IPS-20b (cell line): ENCODE results near the gene SMIM10L2A.

Experiments used
- H3K27ac ChIP-seq: one replicate; pipeline ENCODE4 v1.5.1; 2013; ENCODE audit warnings: low read length
- H3K27me3 ChIP-seq: 2 replicates; pipeline ENCODE4 v1.6.1; 2013; ENCODE audit warnings: mild to moderate bottlenecking, low read length, inconsistent platforms; ENCODE audit not compliant: insufficient read depth
- H3K36me3 ChIP-seq: 2 replicates; pipeline ENCODE4 v1.6.1; 2013; ENCODE audit warnings: low read depth, mild to moderate bottlenecking, inconsistent platforms, low read length, moderate library complexity; ENCODE audit not compliant: insufficient read depth
- H3K4me1 ChIP-seq: 2 replicates; pipeline ENCODE4 v1.6.1; 2013; ENCODE audit warnings: mild to moderate bottlenecking, control low read depth, inconsistent platforms, low read length, moderate library complexity; ENCODE audit not compliant: insufficient read depth
- H3K4me3 ChIP-seq: 2 replicates; pipeline ENCODE4 v1.5.1; 2013; ENCODE audit warnings: mild to moderate bottlenecking, low read length, inconsistent platforms
- H3K9ac ChIP-seq: 2 replicates; pipeline ENCODE4 v1.6.1; 2013; ENCODE audit warnings: low read depth, mild to moderate bottlenecking, inconsistent platforms, low read length, moderate library complexity
- H3K9me3 ChIP-seq: 2 replicates; pipeline ENCODE4 v1.6.1; 2013; ENCODE audit warnings: mild to moderate bottlenecking, low read depth, low read length, inconsistent platforms; ENCODE audit not compliant: insufficient read depth

The SMIM10L2A gene

DNA sequence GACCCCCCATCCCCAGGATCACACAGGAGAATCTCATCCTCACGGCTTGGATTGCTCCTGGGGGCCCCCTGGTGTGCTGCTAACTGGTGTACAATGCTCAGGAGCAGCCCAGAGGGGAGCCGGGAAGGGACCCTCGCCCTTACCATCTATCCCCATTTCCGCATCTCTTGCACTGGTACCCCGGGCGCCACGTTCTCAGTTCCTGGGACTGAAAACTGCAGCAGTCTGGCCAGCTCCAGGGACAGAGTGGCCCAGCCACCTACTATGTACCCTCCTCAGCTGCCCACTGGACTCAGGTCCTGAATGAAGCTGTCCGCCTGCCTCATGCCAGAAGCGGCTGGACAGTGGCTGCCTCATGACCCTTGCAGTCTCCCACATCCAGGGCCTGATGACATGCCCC, 2.7 kb downstream of the SMIM10L2A start:
- Histone ChIP-seq H3K4me1 (no peaks in the 10 kb centered on the region), H3K9ac (no peak overlapping the region), H3K36me3 (no peaks in the 10 kb centered on the region), H3K4me3 (no peak overlapping the region), H3K27ac (no peak overlapping the region), H3K27me3 (no peaks in the 10 kb centered on the region), H3K9me3 (no peaks in the 10 kb centered on the region)

GRCh38 chrX:135425026-135425965, 3.6 kb downstream of the SMIM10L2A start:
- Histone ChIP-seq H3K9me3 (no peaks in the 10 kb centered on the region), H3K9ac (no peak overlapping the region), H3K4me3 (no peak overlapping the region), H3K4me1 (no peaks in the 10 kb centered on the region), H3K36me3 (no peaks in the 10 kb centered on the region), H3K27me3 (no peaks in the 10 kb centered on the region), H3K27ac (no peak overlapping the region)

DNA sequence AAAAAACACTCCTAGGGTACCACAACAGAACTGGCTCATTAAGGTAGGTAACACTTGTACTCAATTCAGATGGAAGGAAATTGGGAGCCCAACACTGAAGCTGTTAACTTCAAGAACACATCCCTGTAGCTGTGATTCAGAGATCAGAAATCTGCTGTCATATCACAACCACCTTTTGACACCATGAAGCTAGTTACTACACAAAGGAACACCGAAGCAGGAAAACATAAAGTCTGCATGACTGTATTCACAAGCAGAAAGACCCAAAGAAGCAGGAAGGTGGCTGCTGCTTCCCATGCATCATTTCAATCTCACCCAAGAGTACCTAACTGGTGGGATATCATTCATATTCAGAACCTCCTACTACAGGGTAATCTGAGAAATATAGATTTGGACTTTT, 7.7 kb downstream of the SMIM10L2A start:
- H3K4me1 ChIP-seq = no peaks in the 10 kb centered on the region
- no peak overlapping the region for H3K4me3 ChIP-seq
- no peaks in the 10 kb centered on the region for H3K27me3 ChIP-seq
- H3K27ac ChIP-seq = no peak overlapping the region
- no peaks in the 10 kb centered on the region for H3K36me3 ChIP-seq
- H3K9ac ChIP-seq = no peak overlapping the region
- H3K9me3 ChIP-seq = no peaks in the 10 kb centered on the region

- Histone ChIP-seq H3K36me3 (no peaks in the 10 kb centered on the region), H3K27me3 (no peaks in the 10 kb centered on the region), H3K4me1 (no peaks in the 10 kb centered on the region), H3K4me3 (no peak overlapping the region), H3K27ac (no peak overlapping the region), H3K9ac (no peak overlapping the region), H3K9me3 (no peaks in the 10 kb centered on the region)
These were observed 10.1 kb downstream of the SMIM10L2A start for GRCh38 chrX:135431886-135432285.

DNA sequence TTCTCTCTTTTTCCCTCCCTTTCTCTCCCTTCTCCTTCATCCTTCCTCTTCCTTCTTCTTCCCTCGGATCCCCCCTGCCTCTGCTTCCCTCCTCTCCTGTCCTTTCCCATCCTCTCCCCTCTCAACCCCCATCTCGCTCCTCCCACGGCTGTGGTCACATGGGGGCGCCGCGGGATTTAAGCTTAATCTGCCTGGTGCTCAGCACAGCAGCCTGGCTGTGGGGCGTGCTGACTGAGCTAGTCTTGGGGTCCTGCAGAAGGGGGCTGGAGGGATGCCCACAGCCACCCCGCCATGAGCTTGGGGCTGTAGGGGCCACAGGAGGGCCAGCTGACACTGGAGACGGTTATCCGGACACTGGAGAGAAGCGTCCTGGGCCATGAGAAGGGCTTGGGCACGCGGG, 10.7 kb downstream of the SMIM10L2A start:
- no peak overlapping the region for H3K9ac ChIP-seq
- no peak overlapping the region for H3K4me3 ChIP-seq
- no peak overlapping the region for H3K27ac ChIP-seq
- H3K4me1 ChIP-seq = no peaks in the 10 kb centered on the region
- no peaks in the 10 kb centered on the region for H3K9me3 ChIP-seq
- H3K27me3 ChIP-seq = no peaks in the 10 kb centered on the region
- no peaks in the 10 kb centered on the region for H3K36me3 ChIP-seq

GRCh38 chrX:135432881-135433521, 11.3 kb downstream of the SMIM10L2A start:
- no peaks in the 10 kb centered on the region for H3K4me1 ChIP-seq
- no peak overlapping the region for H3K4me3 ChIP-seq
- no peaks in the 10 kb centered on the region for H3K27me3 ChIP-seq
- H3K9me3 ChIP-seq = no peaks in the 10 kb centered on the region
- H3K9ac ChIP-seq = no peak overlapping the region
- no peak overlapping the region for H3K27ac ChIP-seq
- no peaks in the 10 kb centered on the region for H3K36me3 ChIP-seq

GRCh38 chrX:135433531-135434257, 11.9 kb downstream of the SMIM10L2A start:
- H3K27ac ChIP-seq = no peak overlapping the region
- H3K4me3 ChIP-seq = no peak overlapping the region
- H3K27me3 ChIP-seq = no peaks in the 10 kb centered on the region
- H3K4me1 ChIP-seq = no peaks in the 10 kb centered on the region
- H3K9me3 ChIP-seq = no peaks in the 10 kb centered on the region
- H3K36me3 ChIP-seq = no peaks in the 10 kb centered on the region
- H3K9ac ChIP-seq = no peak overlapping the region

GRCh38 chrX:135434258-135435138, 12.8 kb downstream of the SMIM10L2A start:
- Histone ChIP-seq H3K27ac (no peak overlapping the region), H3K27me3 (no peaks in the 10 kb centered on the region), H3K4me1 (no peaks in the 10 kb centered on the region), H3K9ac (no peak overlapping the region), H3K9me3 (no peaks in the 10 kb centered on the region), H3K36me3 (no peaks in the 10 kb centered on the region), H3K4me3 (no peak overlapping the region)

DNA sequence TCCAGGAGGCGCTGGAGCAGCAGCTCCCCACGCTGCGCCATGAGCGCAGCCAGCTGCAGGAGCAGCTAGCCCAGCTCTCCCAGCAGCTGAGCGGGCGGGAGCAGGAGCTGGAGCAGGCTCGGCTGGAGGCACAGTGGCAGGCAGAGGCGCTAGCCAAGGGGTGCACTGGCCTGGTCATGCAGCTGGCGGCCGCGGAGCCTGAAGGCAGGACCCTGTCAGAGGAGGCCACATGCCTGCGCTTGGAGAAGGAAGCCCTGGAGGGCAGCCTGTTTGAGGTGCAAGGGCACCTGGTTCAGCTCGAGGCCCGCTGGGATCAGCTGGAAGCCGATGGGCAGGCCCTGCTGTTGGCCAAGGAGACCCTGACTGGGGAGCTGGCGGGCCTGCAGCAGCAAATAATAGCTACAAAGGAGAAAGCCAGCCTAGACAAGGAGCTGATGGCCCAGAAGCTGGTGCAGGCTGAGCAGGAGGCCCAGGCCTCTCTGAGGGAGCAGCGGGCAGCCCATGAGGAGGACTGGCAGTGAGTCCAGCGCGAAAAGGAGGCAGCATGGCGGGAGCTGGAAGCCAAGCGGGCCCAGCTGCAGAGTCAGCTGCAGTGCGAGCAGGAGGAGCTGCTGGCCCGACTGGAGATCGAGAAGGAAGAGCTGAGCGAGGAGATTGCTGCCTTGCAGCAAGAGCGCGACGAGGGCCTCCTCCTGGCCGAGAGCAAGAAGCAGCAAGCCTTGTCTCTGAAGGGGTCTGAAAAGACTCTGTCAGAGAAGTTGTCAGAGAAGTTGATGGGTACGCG, 13.6 kb downstream of the SMIM10L2A start:
- Histone ChIP-seq H3K9me3 (no peaks in the 10 kb centered on the region), H3K4me1 (no peaks in the 10 kb centered on the region), H3K27ac (no peak overlapping the region), H3K27me3 (no peaks in the 10 kb centered on the region), H3K4me3 (no peak overlapping the region), H3K36me3 (no peaks in the 10 kb centered on the region), H3K9ac (no peak overlapping the region)

DNA sequence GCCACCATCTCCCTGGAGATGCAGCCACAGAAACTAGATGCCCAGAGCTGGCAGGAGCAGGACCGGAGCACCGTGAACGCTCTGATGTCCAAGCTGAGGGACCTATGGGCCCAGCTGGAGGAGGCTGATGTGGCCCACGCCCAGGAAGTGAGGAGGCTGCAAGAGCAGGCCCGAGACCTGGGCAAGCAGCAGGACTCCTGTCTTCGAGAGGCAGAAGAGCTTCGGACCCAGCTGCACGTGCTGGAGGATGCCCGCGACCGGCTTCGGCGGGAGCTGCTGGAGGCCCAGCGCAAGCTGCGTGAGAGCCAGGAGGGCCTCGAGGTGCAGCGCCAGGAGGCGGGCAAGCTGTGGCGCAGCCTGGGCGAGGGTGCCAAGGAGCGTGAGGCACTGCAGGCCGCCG, 14.2 kb downstream of the SMIM10L2A start:
- no peaks in the 10 kb centered on the region for H3K9me3 ChIP-seq
- H3K27me3 ChIP-seq = no peaks in the 10 kb centered on the region
- H3K9ac ChIP-seq = no peak overlapping the region
- H3K27ac ChIP-seq = no peak overlapping the region
- H3K36me3 ChIP-seq = no peaks in the 10 kb centered on the region
- H3K4me1 ChIP-seq = no peaks in the 10 kb centered on the region
- no peak overlapping the region for H3K4me3 ChIP-seq
